Parathyroid adenoma (tissue), 2 donors: ENCODE measurements around the gene PTCSC3.

Experiments used
- H2AFZ ChIP-seq: fragments of 300-600 bp; sonication (generic); one replicate; pipeline ENCODE4 v1.7.0; 2017; ENCODE audit warnings: antibody characterized with exemption, mild to moderate bottlenecking
- H3K27ac ChIP-seq: fragments of 300-600 bp; sonication (generic); one replicate; pipeline ENCODE4 v1.7.0; 2017
- H3K27me3 ChIP-seq: fragments of 300-600 bp; sonication (generic); one replicate; pipeline ENCODE4 v1.7.0; 2017; ENCODE audit warnings: low read length; ENCODE audit not compliant: control insufficient read depth, insufficient read depth
- H3K36me3 ChIP-seq: fragments of 300-600 bp; sonication (generic); one replicate; pipeline ENCODE4 v1.7.0; 2017; ENCODE audit warnings: low read length; ENCODE audit not compliant: control insufficient read depth, insufficient read depth
- H3K4me1 ChIP-seq: fragments of 300-600 bp; sonication (generic); one replicate; pipeline ENCODE4 v1.7.0; 2017; ENCODE audit warnings: control low read depth
- H3K4me2 ChIP-seq: fragments of 300-600 bp; sonication (generic); one replicate; pipeline ENCODE4 v1.7.0; 2017; ENCODE audit warnings: low read length
- H3K4me3 ChIP-seq: fragments of 300-600 bp; sonication (generic); one replicate; pipeline ENCODE4 v1.7.0; 2017; ENCODE audit warnings: low read depth, low read length
- H3K79me2 ChIP-seq: fragments of 300-600 bp; sonication (generic); one replicate; pipeline ENCODE4 v1.7.0; 2017; ENCODE audit warnings: control low read depth
- H3K9ac ChIP-seq: fragments of 300-600 bp; sonication (generic); one replicate; pipeline ENCODE4 v1.7.0; 2017; ENCODE audit warnings: mild to moderate bottlenecking
- H3K9me3 ChIP-seq: fragments of 300-600 bp; sonication (generic); one replicate; pipeline ENCODE4 v1.7.0; 2017; ENCODE audit warnings: low read length; ENCODE audit not compliant: control insufficient read depth
- TF ChIP-seq, protein P1 (sequence below): fragments of 300-600 bp; sonication (generic); IDR thresholded peaks from one replicate; pipeline ENCODE4 v1.7.0; 2017; ENCODE audit warnings: antibody characterized with exemption, mild to moderate bottlenecking
- donor health status: primary hyperparathyroidism.

PTCSC3 gene

DNA sequence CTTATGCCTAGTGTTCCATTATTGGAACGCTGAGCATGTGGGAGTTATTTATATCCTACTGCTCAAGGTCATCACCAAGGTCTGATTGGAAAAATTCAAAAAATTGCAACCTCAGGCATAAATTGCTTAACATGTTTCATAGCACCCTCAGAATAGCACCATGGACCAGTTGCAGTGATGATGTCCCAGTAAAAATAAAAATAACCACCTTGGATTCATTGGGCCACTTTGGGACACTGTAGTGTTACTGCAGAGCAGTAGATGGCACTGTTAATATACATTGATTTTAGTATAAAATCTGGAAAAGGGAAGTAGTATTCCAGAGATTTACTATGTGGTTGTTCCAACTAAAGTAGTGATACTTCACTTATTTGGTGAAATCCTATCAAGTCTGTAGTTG lies 31.0 kb upstream of the PTCSC3 start:
- Histone ChIP-seq H3K27ac (no peak overlapping the region), H3K4me2 (no peak overlapping the region), H3K4me1 (no peaks in the 10 kb centered on the region), H3K9me3 (no peaks in the 10 kb centered on the region), H3K4me3 (no peak overlapping the region), H3K9ac (no peak overlapping the region), H3K79me2 (no peaks in the 10 kb centered on the region), H3K36me3 (no peaks in the 10 kb centered on the region), H2AFZ (no peak overlapping the region), H3K27me3 (no peaks in the 10 kb centered on the region)
- TF ChIP-seq, protein P1, sequence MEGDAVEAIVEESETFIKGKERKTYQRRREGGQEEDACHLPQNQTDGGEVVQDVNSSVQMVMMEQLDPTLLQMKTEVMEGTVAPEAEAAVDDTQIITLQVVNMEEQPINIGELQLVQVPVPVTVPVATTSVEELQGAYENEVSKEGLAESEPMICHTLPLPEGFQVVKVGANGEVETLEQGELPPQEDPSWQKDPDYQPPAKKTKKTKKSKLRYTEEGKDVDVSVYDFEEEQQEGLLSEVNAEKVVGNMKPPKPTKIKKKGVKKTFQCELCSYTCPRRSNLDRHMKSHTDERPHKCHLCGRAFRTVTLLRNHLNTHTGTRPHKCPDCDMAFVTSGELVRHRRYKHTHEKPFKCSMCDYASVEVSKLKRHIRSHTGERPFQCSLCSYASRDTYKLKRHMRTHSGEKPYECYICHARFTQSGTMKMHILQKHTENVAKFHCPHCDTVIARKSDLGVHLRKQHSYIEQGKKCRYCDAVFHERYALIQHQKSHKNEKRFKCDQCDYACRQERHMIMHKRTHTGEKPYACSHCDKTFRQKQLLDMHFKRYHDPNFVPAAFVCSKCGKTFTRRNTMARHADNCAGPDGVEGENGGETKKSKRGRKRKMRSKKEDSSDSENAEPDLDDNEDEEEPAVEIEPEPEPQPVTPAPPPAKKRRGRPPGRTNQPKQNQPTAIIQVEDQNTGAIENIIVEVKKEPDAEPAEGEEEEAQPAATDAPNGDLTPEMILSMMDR = no peak

DNA sequence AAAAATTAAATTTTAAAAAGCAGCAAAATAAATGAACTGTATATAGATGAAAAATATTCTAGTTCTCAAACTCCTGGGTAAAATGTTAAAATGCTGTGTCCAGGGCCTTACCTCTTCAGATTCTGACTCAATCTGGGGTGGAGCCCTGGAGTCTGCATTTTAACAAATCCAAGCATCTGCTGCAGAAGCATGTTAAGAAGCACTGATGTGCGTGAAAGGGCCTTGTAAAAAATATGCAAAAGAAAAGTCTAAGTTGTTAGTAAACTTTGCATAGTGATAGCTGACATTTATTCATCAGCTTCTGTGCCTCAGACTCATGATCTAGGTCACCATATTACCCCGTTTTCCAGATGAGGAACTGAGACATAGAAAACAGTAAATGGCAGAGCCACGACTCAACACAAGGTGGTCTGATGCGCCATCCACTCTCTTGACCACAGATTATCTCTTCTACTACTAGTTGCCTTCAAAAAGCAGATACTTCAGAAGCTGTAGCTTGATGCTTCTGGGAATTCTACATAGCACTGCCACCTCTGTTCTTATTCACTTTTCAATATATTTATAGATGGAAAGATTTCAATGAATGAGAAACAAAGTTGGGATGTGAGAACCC lies 28.0 kb upstream of the PTCSC3 start:
- Histone ChIP-seq H3K27me3 (no peaks in the 10 kb centered on the region), H3K9ac (no peak overlapping the region), H3K4me1 (no peaks in the 10 kb centered on the region), H3K79me2 (no peaks in the 10 kb centered on the region), H3K4me2 (no peak overlapping the region), H2AFZ (no peak overlapping the region), H3K27ac (no peak overlapping the region), H3K36me3 (no peaks in the 10 kb centered on the region), H3K9me3 (no peaks in the 10 kb centered on the region), H3K4me3 (no peak overlapping the region)
- TF ChIP-seq, protein P1 = no peak

DNA sequence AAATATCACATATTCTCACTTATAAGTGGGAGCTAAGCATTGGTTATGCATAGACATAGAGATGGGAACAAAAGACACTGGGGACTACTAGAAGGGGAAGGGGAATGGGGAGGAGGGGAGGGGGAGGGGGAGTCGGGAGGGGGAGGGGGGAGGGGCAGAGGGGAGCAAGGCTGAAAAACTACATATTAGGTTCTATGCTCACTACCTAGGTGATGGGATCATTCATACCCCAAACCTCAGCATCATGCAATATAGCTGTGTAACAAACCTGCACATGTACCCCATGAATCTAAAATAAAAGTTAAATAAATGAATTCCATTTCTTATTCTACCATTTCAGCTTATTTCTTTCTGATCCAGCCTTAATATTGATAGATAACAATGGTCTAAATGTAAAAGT lies 21.9 kb upstream of the PTCSC3 start:
- H3K27me3 ChIP-seq = no peaks in the 10 kb centered on the region
- no peaks in the 10 kb centered on the region for H3K4me1 ChIP-seq
- no peak overlapping the region for H3K4me2 ChIP-seq
- no peak overlapping the region for H3K27ac ChIP-seq
- TF ChIP-seq, protein P1 = no peak
- no peaks in the 10 kb centered on the region for H3K9me3 ChIP-seq
- H3K36me3 ChIP-seq = no peaks in the 10 kb centered on the region
- H3K79me2 ChIP-seq = no peaks in the 10 kb centered on the region
- no peak overlapping the region for H2AFZ ChIP-seq
- no peak overlapping the region for H3K4me3 ChIP-seq
- H3K9ac ChIP-seq = no peak overlapping the region

DNA sequence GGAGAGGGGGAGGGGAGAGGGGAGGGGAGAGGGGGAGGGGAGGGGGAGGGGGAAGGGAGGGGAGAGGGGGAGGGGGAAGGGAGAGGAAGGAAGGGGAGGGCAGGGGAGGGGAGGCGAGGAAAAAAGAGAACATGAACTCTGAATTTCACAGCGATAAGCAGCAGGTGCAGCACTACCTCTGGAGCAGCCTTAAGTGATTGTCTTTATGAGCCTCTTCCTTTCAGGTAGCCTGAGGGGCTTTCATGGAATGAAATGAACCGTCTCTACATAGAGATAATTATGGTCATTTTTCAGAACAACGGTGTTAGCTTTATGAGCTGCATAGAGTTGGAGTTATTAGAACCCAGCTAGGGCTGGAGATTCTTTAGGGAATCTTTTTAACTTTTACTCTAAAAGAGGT lies 18.1 kb upstream of the PTCSC3 start:
- Histone ChIP-seq H3K27me3 (no peaks in the 10 kb centered on the region), H3K9ac (no peak overlapping the region), H2AFZ (no peak overlapping the region), H3K36me3 (no peaks in the 10 kb centered on the region), H3K9me3 (no peaks in the 10 kb centered on the region), H3K27ac (no peak overlapping the region), H3K4me1 (no peaks in the 10 kb centered on the region), H3K4me3 (no peak overlapping the region), H3K79me2 (no peaks in the 10 kb centered on the region), H3K4me2 (no peak overlapping the region)
- TF ChIP-seq, protein P1 = no peak

DNA sequence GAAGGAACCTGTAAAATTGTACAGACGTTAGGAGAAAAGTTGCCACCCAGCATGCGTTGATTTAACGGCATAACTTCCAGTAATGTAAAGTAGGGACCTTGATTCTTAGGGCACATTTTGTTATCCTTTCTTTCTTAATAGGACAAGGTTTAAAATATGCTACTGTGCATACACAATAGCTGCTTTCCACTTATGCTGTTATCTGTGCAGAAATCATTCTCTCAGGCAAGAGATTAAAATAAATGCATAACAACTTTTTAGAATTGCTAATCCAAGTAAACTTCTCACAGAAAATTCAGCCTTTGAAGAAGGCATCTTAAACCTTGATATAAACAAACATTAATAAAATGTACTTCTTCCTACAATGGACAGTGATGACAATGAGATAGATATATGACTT lies 16.0 kb upstream of the PTCSC3 start:
- H3K9me3 ChIP-seq = no peaks in the 10 kb centered on the region
- TF ChIP-seq, protein P1 = no peak
- no peak overlapping the region for H3K4me3 ChIP-seq
- H3K27ac ChIP-seq = no peak overlapping the region
- H3K36me3 ChIP-seq = no peaks in the 10 kb centered on the region
- H3K4me2 ChIP-seq = no peak overlapping the region
- no peaks in the 10 kb centered on the region for H3K79me2 ChIP-seq
- H3K9ac ChIP-seq = no peak overlapping the region
- no peaks in the 10 kb centered on the region for H3K27me3 ChIP-seq
- no peaks in the 10 kb centered on the region for H3K4me1 ChIP-seq
- H2AFZ ChIP-seq = no peak overlapping the region
